Body of pancreas (tissue), 4 donors: ENCODE measurements around the gene ZBTB16. TPM values are rescaled to one million over a fixed set of nuclear protein-coding genes. Genes with fewer than 3 reads are reported as not detected.

ENCODE experiments used
- ATAC-seq: fragments of 150-250 bp; one replicate; pipeline ENCODE4 v1.9.1; 2016
- DNase-seq, 4 donors: peaks; one replicate each; pipeline ENCODE4 v3.0.0-alpha.2; 2019
- H3K27ac ChIP-seq, 4 donors: fragments of 200-600 bp; sonication (generic); 1 replicate in 3 of 4; 2 replicates in 1 of 4; pipeline versions ENCODE4 v1.5.1 to v1.6.1; 2016 to 2019; ENCODE audit warnings: mild to moderate bottlenecking in 1 of 4, mixed read lengths in 1 of 4, moderate library complexity in 1 of 4
- H3K27me3 ChIP-seq, 2 donors: fragments of 200-600 bp; sonication (generic); one replicate each; pipeline ENCODE4 v1.6.0; 2016; ENCODE audit warnings: mild to moderate bottlenecking in 1 of 2
- H3K36me3 ChIP-seq, 2 donors: fragments of 200-600 bp; sonication (generic); replicated peaks in 1 of 2; 2 replicates each; pipeline ENCODE4 v1.5.1; 2016; ENCODE audit warnings: low read depth in 2 of 2; ENCODE audit not compliant: insufficient read depth in 1 of 2
- H3K4me1 ChIP-seq: fragments of 200-600 bp; sonication (generic); one replicate; pipeline ENCODE4 v1.6.0; 2016
- H3K4me3 ChIP-seq, 2 donors: fragments of 200-600 bp; sonication (generic); 1 replicate in 1 of 2; 2 replicates in 1 of 2; pipeline ENCODE4 v1.5.1; 2016 to 2019
- H3K9me3 ChIP-seq, 3 donors: fragments of 200-600 bp; sonication (generic); 1 replicate in 2 of 3; 2 replicates in 1 of 3; pipeline ENCODE4 v1.5.1; 2016
- CTCF ChIP-seq, 7 experiments: fragments of 450-650 bp in 4 of 7; fragments of 200-600 bp in 3 of 7; sonication (generic) in 3 of 7; IDR thresholded peaks; one replicate each; pipeline ENCODE4 v1.5.1; 2016 to 2019; ENCODE audit warnings: antibody characterized with exemption in 7 of 7
- POLR2A ChIP-seq, 3 donors: fragments of 450-650 bp; IDR thresholded peaks; one replicate each; pipeline ENCODE4 v1.6.1; 2016; ENCODE audit warnings: antibody characterized with exemption in 3 of 3, mild to moderate bottlenecking in 2 of 3
- WGBS, 2 donors: methylation state at CpG; one replicate each; pipeline ENCODE4 v1.1.5; 2017; 5-methylcytosine and 5-hydroxymethylcytosine counted together
- intact Hi-C: fragments of 100-400 bp; cut with DNase I; formaldehyde crosslinking; loops from one replicate; pipeline ENCODE4 v1.15.1; 2023
- total RNA-seq, 2 donors: library from RNA; depleted of rRNA; stranded (reverse); fragments of >200 nt; gene quantifications; one replicate each; pipeline ENCODE4 v1.1.0, GENCODE V29; 2016

ZBTB16 gene
- total RNA-seq, 2 donors from 2014 or later: 96.5 to 150 TPM

DNA sequence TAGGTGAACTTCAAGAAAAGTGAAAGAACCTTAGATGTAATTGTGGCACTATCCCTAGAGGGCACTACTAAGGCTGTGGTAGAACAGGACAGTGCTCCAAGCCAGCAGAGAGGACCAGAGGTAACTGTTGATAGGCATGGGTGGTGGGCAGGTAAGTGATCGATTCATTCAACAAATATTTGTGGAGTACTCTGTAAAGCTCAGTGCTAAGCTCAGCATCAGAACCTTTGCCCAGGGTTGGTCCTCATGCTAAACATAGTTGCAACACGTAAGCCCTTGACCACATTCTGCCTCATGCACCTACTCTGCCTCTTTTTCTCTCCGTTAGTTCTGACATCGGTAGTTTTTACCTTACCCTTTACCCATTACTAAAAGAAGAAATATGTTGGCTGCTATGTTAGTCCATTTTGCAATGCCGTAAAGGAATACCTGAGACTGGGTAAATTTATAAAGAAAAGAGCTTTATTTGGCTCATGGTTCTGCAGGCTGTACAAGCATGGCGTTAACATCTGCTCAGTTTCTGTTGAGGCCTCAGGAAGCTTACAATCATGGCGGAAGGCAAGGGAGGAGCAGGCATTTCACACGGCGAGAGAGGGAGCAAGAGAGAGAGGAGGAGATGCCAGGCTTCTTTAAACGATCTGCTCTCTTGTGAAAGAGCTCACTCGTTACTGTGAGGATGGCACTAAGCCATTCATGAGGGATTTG is 218.3 kb downstream of the ZBTB16 start:
- Histone ChIP-seq H3K4me3 (no peak overlapping the region), H3K27ac (no peak overlapping the region), H3K36me3 (no peaks in the 10 kb centered on the region), H3K4me1 (no peaks in the 10 kb centered on the region), H3K27me3 (no peaks in the 10 kb centered on the region), H3K9me3 (no peaks in the 10 kb centered on the region)
- ATAC-seq (no peak), DNase-seq (no peak)
- no peak for TF ChIP-seq CTCF (IDR thresholded peaks at IDR 0.05)
- 72 to 77% methylated on average over 11 of the region's 11 CpGs for WGBS, 2 donors
- intact Hi-C loops: no loop called here

DNA sequence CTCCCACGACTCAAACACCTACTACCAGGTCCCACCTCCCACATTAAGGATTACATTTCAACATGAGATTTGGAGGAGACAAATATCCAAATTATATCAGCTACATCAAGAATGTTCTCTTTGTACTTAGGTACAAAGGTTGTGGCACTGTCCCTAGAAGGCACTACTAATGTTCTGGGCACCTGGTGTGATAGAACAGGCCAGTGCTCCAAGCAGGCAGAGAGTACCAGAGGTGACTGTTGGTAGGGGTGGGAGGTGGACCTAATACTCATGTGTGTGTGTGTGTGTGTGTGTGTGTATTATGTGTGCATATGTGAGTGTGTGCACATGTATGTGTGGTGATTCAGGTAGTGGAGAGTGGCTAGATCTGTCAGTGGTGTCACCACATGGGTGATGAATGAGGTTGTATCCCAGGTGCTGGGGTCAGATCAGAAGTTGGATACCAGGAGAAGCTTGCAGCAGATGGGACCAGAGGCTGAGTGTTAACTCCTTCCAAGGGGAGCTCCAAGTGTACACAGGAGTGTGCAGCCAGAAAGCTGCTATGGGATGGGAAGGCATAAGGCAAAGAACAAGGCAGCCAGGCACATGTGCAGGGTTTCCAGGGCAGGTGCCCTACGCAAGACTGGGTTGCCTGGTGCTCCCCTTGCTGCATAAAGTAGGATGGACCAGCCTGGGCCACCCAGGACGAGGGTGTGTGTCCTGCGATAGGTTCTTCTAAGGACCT is 219.0 kb downstream of the ZBTB16 start:
- no peaks in the 10 kb centered on the region for H3K9me3 ChIP-seq
- intact Hi-C loops: no loop called here
- ATAC-seq (no peak), DNase-seq (no peak)
- H3K36me3 ChIP-seq: no peaks in the 10 kb centered on the region
- H3K4me3 ChIP-seq: no peak overlapping the region
- 64 to 83% methylated on average over 4 of the region's 4 CpGs for WGBS, 2 donors
- no peaks in the 10 kb centered on the region for H3K4me1 ChIP-seq
- TF ChIP-seq POLR2A (IDR thresholded peaks at IDR 0.05): no peak
- TF ChIP-seq CTCF (IDR thresholded peaks at IDR 0.05): no peak
- H3K27me3 ChIP-seq: no peaks in the 10 kb centered on the region
- no peak overlapping the region for H3K27ac ChIP-seq

- DNase-seq: no peak
- H3K9me3 ChIP-seq: no peaks in the 10 kb centered on the region
- no peaks in the 10 kb centered on the region for H3K4me1 ChIP-seq
- no peak overlapping the region for H3K4me3 ChIP-seq
- no peak for ATAC-seq
- no peak for TF ChIP-seq POLR2A (IDR thresholded peaks at IDR 0.05)
- TF ChIP-seq CTCF (IDR thresholded peaks at IDR 0.05): no peak
- no peaks in the 10 kb centered on the region for H3K36me3 ChIP-seq
- intact Hi-C loops: no loop called here
- no peak overlapping the region for H3K27ac ChIP-seq
- WGBS, 2 donors: 64 to 79% methylated on average over 9 of the region's 9 CpGs
- H3K27me3 ChIP-seq: no peaks in the 10 kb centered on the region
These were observed 220.5 kb downstream of the ZBTB16 start for GRCh38 chr11:114279792-114280546.

DNA sequence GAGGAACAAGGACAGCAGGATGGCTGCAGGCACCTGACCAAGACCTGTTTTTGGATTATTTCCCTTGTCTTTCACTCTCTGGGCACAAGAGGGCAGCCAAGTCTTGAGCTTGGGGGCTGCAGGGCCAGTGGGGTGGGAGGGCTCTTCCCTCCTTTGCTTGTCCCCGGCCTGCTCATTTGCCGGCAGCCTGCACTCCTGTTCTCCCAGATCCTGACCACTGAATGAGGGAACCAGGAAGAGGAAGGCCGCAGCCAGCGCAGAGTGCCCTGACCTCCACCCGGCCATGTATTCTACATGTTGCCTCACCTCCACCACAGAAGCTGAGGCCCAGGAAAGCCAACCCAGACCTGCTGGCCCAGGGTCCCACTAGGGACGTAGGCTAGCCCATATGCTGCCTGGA is 221.2 kb downstream of the ZBTB16 start:
- Histone ChIP-seq H3K36me3 (no peaks in the 10 kb centered on the region), H3K4me1 (no peaks in the 10 kb centered on the region), H3K27me3 (no peaks in the 10 kb centered on the region), H3K27ac (no peak overlapping the region), H3K4me3 (no peak overlapping the region), H3K9me3 (no peaks in the 10 kb centered on the region)
- DNase-seq (peak in 3 of 4 donors; percentile 23 to 64 (median 56)), ATAC-seq (peak; percentile 71)
- 52 to 62% methylated on average over 6 of the region's 6 CpGs for WGBS, 2 donors
- intact Hi-C loops: no loop called here
- TF ChIP-seq CTCF (IDR thresholded peaks at IDR 0.05) (peak in 6 of 7 experiments; percentile 7 to 47 (median 31)), POLR2A (IDR thresholded peaks at IDR 0.05) (no peak)
